Germinal center (tissue), 1 donor: ENCODE measurements around the gene SIX4.
A peak's percentile ranks its signal among the peaks of the same experiment; 100 is the strongest.
"Not testable (repeated sequence)": the region's sequence is repeated elsewhere in the genome, so short reads cannot be mapped to it uniquely, and the experiment has no call there.

ENCODE experiments used
- DNase-seq: peaks from one replicate; pipeline ENCODE4 v3.0.0; 2012; ENCODE audit warnings: mixed read lengths, low spot score

SIX4 gene

GRCh38 chr14:60723907-60724618 lies at the start of gene SIX4:
TSS of gene SIX4 (minus strand) at chr14:60724351. CDS start at chr14:60724074, 277 bp downstream.
- peak; percentile 33 for DNase-seq

GRCh38 chr14:60773558-60773957 lies 49.4 kb upstream of the SIX4 start:
- DNase-seq = no peak

- no peak for DNase-seq
Measured at GRCh38 chr14:60771117-60771516, 47.0 kb upstream of the SIX4 start.

DNA sequence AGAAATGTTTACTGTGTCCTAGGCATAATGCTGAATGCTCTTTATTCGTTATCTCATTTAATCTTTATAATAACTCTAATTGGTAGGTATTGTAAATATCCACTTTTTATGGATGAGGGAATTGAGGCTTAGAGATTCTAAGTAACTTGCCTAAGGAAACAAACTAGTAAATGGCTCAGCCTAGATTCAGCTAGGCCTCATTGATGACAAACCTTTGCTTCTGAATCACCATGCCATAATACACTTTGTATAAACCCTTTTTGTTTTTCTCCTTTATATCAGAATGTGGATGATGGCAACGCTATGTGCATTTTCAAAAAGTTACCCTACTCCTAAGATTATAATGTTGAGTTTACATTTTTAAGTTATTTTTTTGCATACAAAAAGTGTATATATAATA lies 44.5 kb upstream of the SIX4 start:
- no peak for DNase-seq

GRCh38 chr14:60760644-60761364 lies 36.7 kb upstream of the SIX4 start:
- no peak for DNase-seq

DNA sequence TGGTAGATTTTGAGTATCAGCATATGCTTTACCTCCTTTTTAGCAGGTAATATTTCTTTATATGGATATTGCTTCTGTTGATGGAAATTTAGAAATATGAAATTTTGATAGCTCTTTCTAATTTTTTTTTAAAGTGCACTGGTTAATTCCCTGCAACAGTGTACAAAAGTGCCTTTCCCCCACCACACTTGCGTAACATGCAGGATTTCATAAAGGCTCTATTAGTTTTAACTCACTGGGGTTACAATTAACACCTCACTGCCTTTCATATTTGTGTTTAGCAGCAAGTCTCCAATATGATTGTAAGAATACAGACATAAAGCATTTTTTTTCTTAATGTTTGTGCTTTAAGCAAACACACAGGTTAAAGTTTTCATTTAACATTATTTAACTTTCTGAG lies 36.1 kb upstream of the SIX4 start:
- no peak for DNase-seq

- DNase-seq = no peak
Measured at GRCh38 chr14:60758885-60759284, 34.7 kb upstream of the SIX4 start.

- no peak for DNase-seq
Measured at GRCh38 chr14:60757567-60758002, 33.4 kb upstream of the SIX4 start.

DNA sequence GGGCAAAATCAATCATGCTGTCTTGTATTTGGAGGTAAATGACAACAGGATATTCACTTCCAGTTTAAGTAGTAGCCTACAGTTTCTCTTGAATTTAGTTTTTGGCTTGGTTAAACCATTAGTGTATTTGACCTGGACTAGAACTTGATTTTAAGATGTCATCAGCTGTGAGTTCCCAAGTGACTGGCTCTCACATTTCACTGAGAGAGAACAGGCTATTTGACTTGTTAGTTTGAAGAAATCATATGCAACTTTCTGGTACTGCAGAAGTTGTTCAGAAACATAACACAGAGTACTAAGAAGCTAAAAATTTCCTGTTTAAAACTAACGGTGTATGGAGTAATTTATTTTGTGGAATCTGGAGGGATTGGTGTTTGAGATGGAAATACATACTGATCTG lies 32.7 kb upstream of the SIX4 start:
- DNase-seq = no peak

DNA sequence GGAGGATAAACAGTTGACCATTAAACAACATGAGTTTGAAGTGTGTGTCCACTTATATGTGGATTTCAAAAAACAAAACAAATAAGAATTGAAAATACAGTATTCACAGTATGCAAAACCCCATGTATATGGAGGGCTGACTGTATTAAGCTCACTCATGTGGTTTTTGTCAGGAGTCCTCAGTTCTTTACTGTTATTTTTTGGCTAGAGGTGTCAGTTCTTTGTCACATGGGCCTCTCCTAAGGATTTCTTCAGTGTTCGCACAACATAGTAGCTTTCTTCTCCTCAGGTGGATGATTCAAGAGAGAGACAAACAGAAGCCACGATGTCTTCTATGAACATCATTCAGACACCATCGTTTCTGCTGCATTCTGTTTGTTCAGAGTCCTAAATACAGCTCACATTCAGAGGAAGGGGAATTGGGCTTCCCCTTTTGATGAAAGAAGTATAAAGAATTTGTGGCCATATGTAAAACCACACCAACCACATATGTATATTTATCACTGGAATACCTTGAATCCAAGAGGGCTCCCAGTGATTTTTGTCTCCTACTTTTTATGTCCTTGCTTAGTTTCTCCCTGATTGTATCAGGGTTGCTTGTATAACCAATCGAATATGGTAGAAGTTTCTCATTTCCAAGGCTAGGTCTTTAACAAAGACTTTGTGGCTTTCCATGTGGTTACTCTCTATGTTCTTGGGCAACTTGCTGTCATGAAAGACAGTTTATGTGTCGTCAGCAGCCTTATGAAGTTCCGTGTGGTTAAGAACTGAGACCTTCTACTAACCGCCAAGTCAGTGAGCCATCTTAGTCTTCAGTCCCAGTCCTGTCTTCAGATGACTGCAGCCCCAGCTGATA lies 29.3 kb upstream of the SIX4 start:
- DNase-seq = peak; percentile 13

GRCh38 chr14:60744566-60744965 lies 20.4 kb upstream of the SIX4 start:
- no peak for DNase-seq

- no peak for DNase-seq
Measured at GRCh38 chr14:60738843-60739508, 14.8 kb upstream of the SIX4 start.

DNA sequence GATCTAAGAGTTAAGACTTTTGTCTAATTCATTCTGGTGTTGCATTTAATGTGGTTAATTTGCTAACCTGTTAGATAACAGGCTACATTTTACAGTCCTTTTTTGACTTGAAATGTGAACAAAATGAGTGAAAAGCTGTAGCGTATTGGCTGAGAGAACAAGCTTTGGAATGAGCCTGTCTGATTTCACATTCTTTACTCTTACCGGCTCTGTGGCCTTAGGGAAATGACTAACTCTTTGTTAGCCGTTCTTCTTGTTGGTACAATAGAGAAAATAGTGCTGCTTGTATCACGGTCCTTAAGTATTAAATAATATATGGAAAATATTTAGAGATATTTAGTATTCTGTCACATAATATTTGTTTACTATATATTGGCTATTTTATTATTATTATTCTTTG lies 12.3 kb upstream of the SIX4 start:
- no peak for DNase-seq

- DNase-seq = no peak
Measured at GRCh38 chr14:60735416-60735815, 11.3 kb upstream of the SIX4 start.

GRCh38 chr14:60734465-60735242 lies 10.5 kb upstream of the SIX4 start, which contains the start of gene MNAT1:
TSS of gene MNAT1 (plus strand) at chr14:60734761. CDS start at chr14:60734863, 102 bp downstream.
- DNase-seq = peak; percentile 48

GRCh38 chr14:60732840-60733483 lies 8.8 kb upstream of the SIX4 start:
- no peak for DNase-seq

GRCh38 chr14:60731291-60731690 lies 7.1 kb upstream of the SIX4 start:
- DNase-seq = not testable (repeated sequence)

- peak; percentile 19 for DNase-seq
Measured at GRCh38 chr14:60723116-60723906, 840 bp downstream of the SIX4 start.

DNA sequence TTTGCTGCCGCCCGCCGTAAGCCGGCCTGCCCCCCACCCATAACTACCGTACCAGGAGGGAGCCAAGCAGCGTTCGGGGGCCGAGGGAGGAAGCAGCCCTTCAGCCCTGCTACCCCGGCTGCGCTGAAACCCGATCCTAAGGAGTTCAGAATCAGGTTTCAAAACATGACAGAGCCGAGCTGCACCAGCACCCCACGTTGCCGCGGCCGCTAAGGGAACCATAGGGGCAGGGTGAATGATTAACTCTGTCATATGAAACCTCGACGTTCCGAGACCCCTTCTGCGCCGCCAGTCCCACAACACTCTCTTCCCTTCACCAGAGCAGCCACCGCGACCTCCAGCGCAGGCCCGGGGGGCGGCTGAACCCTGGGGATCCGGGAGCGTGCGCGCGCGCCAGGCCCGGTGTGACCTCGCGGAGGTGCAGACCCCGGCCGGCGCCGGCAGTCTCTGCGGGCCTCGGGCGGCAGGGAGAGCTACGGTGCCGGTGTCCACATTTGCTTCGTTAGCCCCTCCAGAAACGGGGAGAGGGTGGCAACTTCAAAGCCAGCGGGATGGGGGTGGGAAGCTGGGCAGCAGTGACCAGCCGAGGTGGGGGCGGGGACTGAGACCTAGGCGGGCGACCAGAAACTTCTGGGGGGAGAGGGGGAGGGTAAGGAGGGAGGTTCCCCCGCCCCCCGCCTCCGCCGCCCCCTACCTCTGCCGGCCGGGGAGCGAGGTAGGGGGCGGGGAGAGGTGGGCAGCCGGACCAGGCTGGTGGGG lies 1.6 kb downstream of the SIX4 start:
- DNase-seq = peak; percentile 37
